Measurements from ENCODE around the gene WBP1. TPM values are rescaled to one million over a fixed set of nuclear protein-coding genes. Genes with fewer than 3 reads are reported as not detected.

WBP1 gene
- polyA plus RNA-seq, 2 of the 4 experiments (the other 2 are of a cell fraction): 59.0 to 62.6 TPM

DNA sequence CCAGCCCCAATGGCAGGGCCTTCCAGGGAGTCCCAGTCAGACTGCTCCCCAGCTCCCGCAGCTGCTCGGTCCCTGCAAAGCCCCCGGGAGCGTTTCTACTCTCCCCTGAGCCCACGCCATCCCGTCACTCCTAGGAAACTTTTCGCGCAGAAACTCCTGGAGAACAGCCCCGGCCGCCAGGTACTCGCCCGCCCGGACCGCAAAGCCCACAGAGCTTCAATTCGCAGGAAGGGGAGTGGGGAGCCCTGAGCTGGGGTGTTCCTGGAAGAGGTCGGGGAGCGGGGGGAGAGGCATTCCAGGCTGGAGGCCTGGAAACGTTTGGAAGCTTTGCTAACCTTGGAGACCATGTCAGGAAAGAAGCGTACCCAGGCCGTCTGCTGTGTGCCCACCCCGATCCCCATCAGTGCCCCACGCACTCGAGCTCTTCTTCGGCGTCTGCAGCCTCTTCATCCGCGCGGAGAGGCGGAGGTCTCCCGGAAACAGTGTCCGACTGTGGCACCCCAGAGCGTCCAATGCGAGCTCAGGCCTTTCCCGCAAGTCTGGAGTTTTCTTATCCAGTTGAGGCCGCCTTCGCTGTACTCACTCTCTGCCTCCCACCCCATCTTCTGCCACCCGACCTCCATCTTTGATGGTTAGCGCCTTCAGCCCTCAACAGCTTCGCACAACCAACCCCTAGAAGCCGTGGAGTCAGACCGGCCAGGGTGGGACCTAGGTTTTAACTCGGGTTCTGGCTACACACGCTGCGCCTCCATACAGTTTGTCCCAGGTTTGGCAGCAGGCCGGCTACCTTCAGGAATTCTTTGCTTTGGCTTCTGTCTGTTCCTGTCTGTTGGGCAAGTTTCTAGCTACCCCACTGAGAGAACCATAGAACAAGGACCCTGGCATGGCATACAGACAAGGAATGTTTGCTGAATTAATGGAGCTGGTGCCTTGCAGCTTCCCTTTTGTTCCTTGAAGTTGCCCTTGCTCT, 45.6 kb downstream of the WBP1 start:
- POLR2A ChIA-PET: interaction anchor here (0.7 to 1.8 kb wide), 5 partner anchors 11 to 46 kb away, joined by 3 to 11 read pairs (median 5); partner anchors contain the start of genes CCDC142, HTRA2, TTC31 and WBP1
- Histone ChIP-seq H3K27ac (peak overlapping the region; percentile 83 to 96), H3K4me1 (peaks cover 33% of the 10 kb centered on the region), H3K9me3 (no peaks in the 10 kb centered on the region), H3K4me2 (peak overlapping the region; percentile 72), H3K4me3 (peak overlapping the region; percentile 54)
- CTCF ChIA-PET: interaction anchor here (1.0 to 15.5 kb wide), 8 partner anchors 16 to 112 kb away, joined by 3 to 184 read pairs (median 4); partner anchors contain the start of genes AUP1, C2orf81, CCDC142 and HTRA2
- TF ChIP-seq ZSCAN20 (CRISPR knock-in tag; IDR thresholded peaks at IDR 0.05): no peak
- TF ChIP-seq MAFK (IDR thresholded peaks at IDR 0.05; ENCODE audit: partially characterized antibody): no peak
- TF ChIP-seq, protein P1, sequence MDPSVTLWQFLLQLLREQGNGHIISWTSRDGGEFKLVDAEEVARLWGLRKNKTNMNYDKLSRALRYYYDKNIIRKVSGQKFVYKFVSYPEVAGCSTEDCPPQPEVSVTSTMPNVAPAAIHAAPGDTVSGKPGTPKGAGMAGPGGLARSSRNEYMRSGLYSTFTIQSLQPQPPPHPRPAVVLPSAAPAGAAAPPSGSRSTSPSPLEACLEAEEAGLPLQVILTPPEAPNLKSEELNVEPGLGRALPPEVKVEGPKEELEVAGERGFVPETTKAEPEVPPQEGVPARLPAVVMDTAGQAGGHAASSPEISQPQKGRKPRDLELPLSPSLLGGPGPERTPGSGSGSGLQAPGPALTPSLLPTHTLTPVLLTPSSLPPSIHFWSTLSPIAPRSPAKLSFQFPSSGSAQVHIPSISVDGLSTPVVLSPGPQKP (IDR thresholded peaks at IDR 0.05; ENCODE audit: low read depth, low read length): no peak
- no peak for TF ChIP-seq ZC3H11A (IDR thresholded peaks at IDR 0.05)
- TF ChIP-seq, protein P2, sequence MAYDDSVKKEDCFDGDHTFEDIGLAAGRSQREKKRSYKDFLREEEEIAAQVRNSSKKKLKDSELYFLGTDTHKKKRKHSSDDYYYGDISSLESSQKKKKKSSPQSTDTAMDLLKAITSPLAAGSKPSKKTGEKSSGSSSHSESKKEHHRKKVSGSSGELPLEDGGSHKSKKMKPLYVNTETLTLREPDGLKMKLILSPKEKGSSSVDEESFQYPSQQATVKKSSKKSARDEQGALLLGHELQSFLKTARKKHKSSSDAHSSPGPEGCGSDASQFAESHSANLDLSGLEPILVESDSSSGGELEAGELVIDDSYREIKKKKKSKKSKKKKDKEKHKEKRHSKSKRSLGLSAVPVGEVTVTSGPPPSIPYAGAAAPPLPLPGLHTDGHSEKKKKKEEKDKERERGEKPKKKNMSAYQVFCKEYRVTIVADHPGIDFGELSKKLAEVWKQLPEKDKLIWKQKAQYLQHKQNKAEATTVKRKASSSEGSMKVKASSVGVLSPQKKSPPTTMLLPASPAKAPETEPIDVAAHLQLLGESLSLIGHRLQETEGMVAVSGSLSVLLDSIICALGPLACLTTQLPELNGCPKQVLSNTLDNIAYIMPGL (CRISPR knock-in tag; IDR thresholded peaks at IDR 0.05; ENCODE audit: borderline replicate concordance): no peak
- TF ChIP-seq POLR2A (IDR thresholded peaks at IDR 0.05; ENCODE audit: low read length): 0 out of 2 replicates have a peak, but pooled peaks have one; percentile 13
- 0 out of 2 replicates have a peak, but pooled peaks have one; percentile 0 for TF ChIP-seq HOXB5 (CRISPR knock-in tag; IDR thresholded peaks at IDR 0.05)
- 91% methylated on average over 45 of the region's 45 CpGs for WGBS (ENCODE audit: missing lambda C conversion rate)
- no peak for FAIRE-seq
- DNase-seq (ENCODE audit: low read depth in 1 of 2, low spot score in 1 of 2): no peak
- no peak for ATAC-seq

GRCh38 chr2:74504591-74504990, 46.4 kb downstream of the WBP1 start:
- FAIRE-seq (no peak), ATAC-seq (no peak), DNase-seq (ENCODE audit: low read depth in 1 of 2, low spot score in 1 of 2) (no peak)
- peaks cover 33% of the 10 kb centered on the region for H3K4me1 ChIP-seq
- no peak overlapping the region; the same call in 2 of the 3 replicates for H3K4me2 ChIP-seq
- H3K27ac ChIP-seq: 0 out of 6 replicates have a peak overlapping the region, but pooled peaks of 1 of the 2 experiments have one; percentile 96
- POLR2A ChIA-PET: interaction anchor here (0.7 to 0.9 kb wide), 3 partner anchors 11 to 46 kb away, joined by 3 to 6 read pairs (median 3); partner anchors contain the start of genes HTRA2 and WBP1
- 88% methylated on average over 3 of the region's 3 CpGs for WGBS (ENCODE audit: missing lambda C conversion rate)
- no peak overlapping the region for H3K4me3 ChIP-seq
- TF ChIP-seq ESRRA (IDR thresholded peaks at IDR 0.05; ENCODE audit: borderline replicate concordance, low read length): no peak
- no peak for TF ChIP-seq HOXB13 (CRISPR knock-in tag; IDR thresholded peaks at IDR 0.05; ENCODE audit: low read depth)
- TF ChIP-seq, protein P2 (CRISPR knock-in tag; IDR thresholded peaks at IDR 0.05; ENCODE audit: borderline replicate concordance): no peak
- no peak for TF ChIP-seq ZSCAN20 (CRISPR knock-in tag; IDR thresholded peaks at IDR 0.05)
- TF ChIP-seq SMC3 (IDR thresholded peaks at IDR 0.05): no peak
- no peak for TF ChIP-seq FOSB (CRISPR knock-in tag; IDR thresholded peaks at IDR 0.05)
- TF ChIP-seq, protein P3, sequence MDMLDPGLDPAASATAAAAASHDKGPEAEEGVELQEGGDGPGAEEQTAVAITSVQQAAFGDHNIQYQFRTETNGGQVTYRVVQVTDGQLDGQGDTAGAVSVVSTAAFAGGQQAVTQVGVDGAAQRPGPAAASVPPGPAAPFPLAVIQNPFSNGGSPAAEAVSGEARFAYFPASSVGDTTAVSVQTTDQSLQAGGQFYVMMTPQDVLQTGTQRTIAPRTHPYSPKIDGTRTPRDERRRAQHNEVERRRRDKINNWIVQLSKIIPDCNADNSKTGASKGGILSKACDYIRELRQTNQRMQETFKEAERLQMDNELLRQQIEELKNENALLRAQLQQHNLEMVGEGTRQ (IDR thresholded peaks at IDR 0.05): no peak
- TF ChIP-seq POLR2A (IDR thresholded peaks at IDR 0.05; ENCODE audit: low read length): no peak
- CTCF ChIA-PET: interaction anchor here (0.7 to 15.5 kb wide), 8 partner anchors 15 to 84 kb away, joined by 3 to 184 read pairs (median 5); partner anchors contain the start of genes AUP1, C2orf81, CCDC142 and HTRA2
- no peaks in the 10 kb centered on the region for H3K9me3 ChIP-seq
